HG03039 (cell line): ENCODE results near the gene PLXNC1.

Experiments
- ATAC-seq: cut with Tn5 transposase; IDR thresholded peaks from one replicate; pipeline ENCODE4 v1.9.1; 2021; ENCODE audit warnings: mild to moderate bottlenecking, moderate library complexity; ENCODE audit not compliant: unreplicated experiment

The PLXNC1 gene

GRCh38 chr12:94178882-94179281, 30.5 kb downstream of the PLXNC1 start:
- ATAC-seq: no peak

- no peak for ATAC-seq
Measured at GRCh38 chr12:94179723-94180122, 31.3 kb downstream of the PLXNC1 start.

- ATAC-seq: no peak
Measured at GRCh38 chr12:94180558-94181296, 32.4 kb downstream of the PLXNC1 start.

GRCh38 chr12:94182986-94183707, 34.8 kb downstream of the PLXNC1 start:
- no peak for ATAC-seq

- no peak for ATAC-seq
Measured at GRCh38 chr12:94183708-94184379, 35.5 kb downstream of the PLXNC1 start.

GRCh38 chr12:94184995-94185719, 36.8 kb downstream of the PLXNC1 start:
- no peak for ATAC-seq

GRCh38 chr12:94185801-94186200, 37.4 kb downstream of the PLXNC1 start:
- ATAC-seq: no peak

GRCh38 chr12:94186278-94187241, 38.2 kb downstream of the PLXNC1 start:
- no peak for ATAC-seq

- no peak for ATAC-seq
Measured at GRCh38 chr12:94187361-94187760, 39.0 kb downstream of the PLXNC1 start.

GRCh38 chr12:94190623-94191022, 42.2 kb downstream of the PLXNC1 start:
- no peak for ATAC-seq

GRCh38 chr12:94191023-94191422, 42.6 kb downstream of the PLXNC1 start:
- ATAC-seq: no peak

- ATAC-seq: no peak
Measured at GRCh38 chr12:94191811-94192210, 43.4 kb downstream of the PLXNC1 start.

- ATAC-seq: no peak
Measured at GRCh38 chr12:94192506-94192905, 44.1 kb downstream of the PLXNC1 start.

GRCh38 chr12:94193168-94193567, 44.8 kb downstream of the PLXNC1 start:
- no peak for ATAC-seq

- no peak for ATAC-seq
Measured at GRCh38 chr12:94195483-94195882, 47.1 kb downstream of the PLXNC1 start.

- ATAC-seq: no peak
Measured at GRCh38 chr12:94198469-94198868, 50.1 kb downstream of the PLXNC1 start.

GRCh38 chr12:94198872-94199271, 50.5 kb downstream of the PLXNC1 start:
- no peak for ATAC-seq

- ATAC-seq: no peak
Measured at GRCh38 chr12:94200069-94200468, 51.7 kb downstream of the PLXNC1 start.

GRCh38 chr12:94200695-94201094, 52.3 kb downstream of the PLXNC1 start:
- no peak for ATAC-seq
